Right atrium auricular region (tissue), 2 donors: Measurements from ENCODE around the gene DNAAF5. TPM values are rescaled to one million over a fixed set of nuclear protein-coding genes. Genes with fewer than 3 reads are reported as not detected.

Experiments used
- DNase-seq: peaks from one replicate; pipeline ENCODE4 v3.0.0-alpha.2; 2019; ENCODE audit warnings: low spot score
- H3K27ac ChIP-seq, 2 donors: fragments of 200-600 bp; sonication (generic); 1 replicate in 1 of 2; 2 replicates in 1 of 2; pipeline ENCODE4 v1.5.1; 2016 to 2019
- H3K27me3 ChIP-seq, 2 donors: fragments of 200-600 bp; sonication (generic); one replicate each; pipeline versions ENCODE4 v1.5.1 to v1.6.0; 2017 to 2019
- H3K36me3 ChIP-seq: fragments of 200-600 bp; sonication (generic); one replicate; pipeline ENCODE4 v1.5.1; 2016
- H3K4me1 ChIP-seq, 2 donors: fragments of 200-600 bp; sonication (generic); one replicate each; pipeline versions ENCODE4 v1.5.1 to v1.6.0; 2017 to 2019
- H3K4me3 ChIP-seq, 2 donors: fragments of 200-600 bp; sonication (generic); 1 replicate in 1 of 2; 2 replicates in 1 of 2; pipeline ENCODE4 v1.5.1; 2017 to 2019; ENCODE audit warnings: mild to moderate bottlenecking in 1 of 2, moderate library complexity in 1 of 2
- H3K9me3 ChIP-seq, 2 donors: fragments of 200-600 bp; sonication (generic); one replicate each; pipeline ENCODE4 v1.5.1; 2019
- CTCF ChIP-seq, 2 donors: fragments of 200-600 bp; sonication (generic); IDR thresholded peaks; one replicate each; pipeline ENCODE4 v1.5.1; 2019; ENCODE audit warnings: antibody characterized with exemption in 2 of 2
- total RNA-seq, 2 donors: library from RNA; depleted of rRNA; stranded (reverse); fragments of >200 nt; gene quantifications; one replicate each; pipeline ENCODE4 v1.1.0, GENCODE V29; 2016

The DNAAF5 gene
- total RNA-seq, 2 donors from 2014 or later, result 19.0 to 35.5 TPM

GRCh38 chr7:824664-825063, 98.2 kb downstream of the DNAAF5 start:
- H3K36me3 ChIP-seq, result no peaks in the 10 kb centered on the region
- H3K4me1 ChIP-seq, result peaks cover 0 to 89% of the 10 kb centered on the region in 2 donors
- H3K27me3 ChIP-seq, result no peaks in the 10 kb centered on the region
- H3K27ac ChIP-seq, result peak overlapping the region; percentile 61 to 80
- peak overlapping the region in 1 of 2 donors; percentile 4 for H3K4me3 ChIP-seq
- H3K9me3 ChIP-seq, result no peaks in the 10 kb centered on the region
- TF ChIP-seq CTCF (IDR thresholded peaks at IDR 0.05), result no peak
- no peak for DNase-seq

GRCh38 chr7:825386-825785, 98.9 kb downstream of the DNAAF5 start:
- no peaks in the 10 kb centered on the region for H3K9me3 ChIP-seq
- H3K4me1 ChIP-seq, result peaks cover 0 to 92% of the 10 kb centered on the region in 2 donors
- no peak for DNase-seq
- H3K36me3 ChIP-seq, result no peaks in the 10 kb centered on the region
- no peak overlapping the region for H3K4me3 ChIP-seq
- H3K27ac ChIP-seq, result peak overlapping the region; percentile 61 to 80
- TF ChIP-seq CTCF (IDR thresholded peaks at IDR 0.05), result no peak
- no peaks in the 10 kb centered on the region for H3K27me3 ChIP-seq

GRCh38 chr7:826230-826917, 99.9 kb downstream of the DNAAF5 start:
- Histone ChIP-seq H3K4me3 (no peak overlapping the region), H3K27ac (peak overlapping the region; percentile 61 to 80), H3K27me3 (no peaks in the 10 kb centered on the region), H3K9me3 (no peaks in the 10 kb centered on the region), H3K4me1 (peaks cover 0 to 92% of the 10 kb centered on the region in 2 donors), H3K36me3 (no peaks in the 10 kb centered on the region)
- TF ChIP-seq CTCF (IDR thresholded peaks at IDR 0.05), result no peak
- DNase-seq, result no peak

- H3K9me3 ChIP-seq, result no peaks in the 10 kb centered on the region
- peak overlapping the region in 1 of 2 donors; percentile 35 for H3K27ac ChIP-seq
- H3K4me3 ChIP-seq, result no peak overlapping the region
- H3K36me3 ChIP-seq, result no peaks in the 10 kb centered on the region
- DNase-seq, result no peak
- no peak for TF ChIP-seq CTCF (IDR thresholded peaks at IDR 0.05)
- H3K4me1 ChIP-seq, result peaks cover 0 to 92% of the 10 kb centered on the region in 2 donors
- H3K27me3 ChIP-seq, result no peaks in the 10 kb centered on the region
Observed at GRCh38 chr7:828793-829561, 102.5 kb downstream of the DNAAF5 start.

- no peak for TF ChIP-seq CTCF (IDR thresholded peaks at IDR 0.05)
- Histone ChIP-seq H3K27ac (peak overlapping the region; percentile 88 to 98), H3K36me3 (no peaks in the 10 kb centered on the region), H3K27me3 (no peaks in the 10 kb centered on the region), H3K4me1 (peaks cover 0 to 93% of the 10 kb centered on the region in 2 donors), H3K4me3 (no peak overlapping the region), H3K9me3 (no peaks in the 10 kb centered on the region)
- no peak for DNase-seq
Observed at GRCh38 chr7:830069-830468, 103.6 kb downstream of the DNAAF5 start.
